Ectodermal cell (in vitro differentiated cells): ENCODE data around the gene FCRL5.
"Not testable (repeated sequence)": the region's sequence is repeated elsewhere in the genome, so short reads cannot be mapped to it uniquely, and the experiment has no call there.

Experiments used
- H3K27ac ChIP-seq: 2 replicates; pipeline ENCODE4 v1.7.0; 2013; ENCODE audit warnings: mild to moderate bottlenecking, low read depth, low read length; ENCODE audit not compliant: insufficient read depth, poor library complexity, severe bottlenecking
- H3K27me3 ChIP-seq: 2 replicates; pipeline ENCODE4 v1.7.0; 2013; ENCODE audit warnings: mild to moderate bottlenecking, low read length; ENCODE audit not compliant: insufficient read depth, control insufficient read depth, poor library complexity, severe bottlenecking
- H3K36me3 ChIP-seq: one replicate; pipeline ENCODE4 v1.7.0; 2013; ENCODE audit warnings: low read length; ENCODE audit not compliant: control insufficient read depth, insufficient read depth
- H3K4me1 ChIP-seq: one replicate; pipeline ENCODE4 v1.7.0; 2013; ENCODE audit warnings: low read length; ENCODE audit not compliant: control insufficient read depth, insufficient read depth
- H3K4me3 ChIP-seq: 2 replicates; pipeline ENCODE4 v1.7.0; 2013; ENCODE audit warnings: low read depth, low read length, control low read depth; ENCODE audit not compliant: insufficient read depth
- H3K9me3 ChIP-seq: 2 replicates; pipeline ENCODE4 v1.7.0; 2013; ENCODE audit warnings: mild to moderate bottlenecking, low read length, moderate library complexity; ENCODE audit not compliant: control insufficient read depth
- WGBS, 2 experiments: methylation state at CpG; one replicate each; pipeline ENCODE4 v1.1.7; 2013; ENCODE audit warnings: missing lambda C conversion rate in 2 of 2; 5-methylcytosine and 5-hydroxymethylcytosine counted together

FCRL5 gene

GRCh38 chr1:157490467-157491165 is 61.7 kb downstream of the FCRL5 start:
- H3K4me1 ChIP-seq: no peaks in the 10 kb centered on the region
- 47 to 52% methylated on average over 12 to 13 of the region's 14 CpGs for WGBS, 2 experiments
- no peak overlapping the region for H3K27ac ChIP-seq
- no peaks in the 10 kb centered on the region for H3K27me3 ChIP-seq
- no peaks in the 10 kb centered on the region for H3K9me3 ChIP-seq
- no peak overlapping the region for H3K4me3 ChIP-seq
- H3K36me3 ChIP-seq: no peaks in the 10 kb centered on the region

- H3K4me3 ChIP-seq: no peak overlapping the region
- no peaks in the 10 kb centered on the region for H3K9me3 ChIP-seq
- no peaks in the 10 kb centered on the region for H3K27me3 ChIP-seq
- no peaks in the 10 kb centered on the region for H3K36me3 ChIP-seq
- H3K4me1 ChIP-seq: no peaks in the 10 kb centered on the region
- WGBS, 2 experiments: 92 to 96% methylated on average over 2 of the region's 2 CpGs
- H3K27ac ChIP-seq: no peak overlapping the region
Observed at GRCh38 chr1:157488156-157488555, 64.2 kb downstream of the FCRL5 start.

- Histone ChIP-seq H3K4me1 (no peaks in the 10 kb centered on the region), H3K9me3 (no peaks in the 10 kb centered on the region), H3K27me3 (no peaks in the 10 kb centered on the region), H3K27ac (no peak overlapping the region), H3K4me3 (no peak overlapping the region), H3K36me3 (no peaks in the 10 kb centered on the region)
- WGBS, 2 experiments: 100% methylated on average over 1 of the region's 1 CpG; no CpG with 5 or more reads in 1 of the 2 experiments
Observed at GRCh38 chr1:157487504-157487903, 64.8 kb downstream of the FCRL5 start.

GRCh38 chr1:157487096-157487495 is 65.2 kb downstream of the FCRL5 start:
- H3K9me3 ChIP-seq: no peaks in the 10 kb centered on the region
- 84 to 88% methylated on average over 2 of the region's 2 CpGs for WGBS, 2 experiments
- H3K27me3 ChIP-seq: no peaks in the 10 kb centered on the region
- no peak overlapping the region for H3K4me3 ChIP-seq
- no peaks in the 10 kb centered on the region for H3K4me1 ChIP-seq
- no peaks in the 10 kb centered on the region for H3K36me3 ChIP-seq
- H3K27ac ChIP-seq: no peak overlapping the region

- WGBS, 2 experiments: 92 to 95% methylated on average over 2 of the region's 2 CpGs
- not testable (repeated sequence) for H3K9me3 ChIP-seq, H3K27ac ChIP-seq, H3K36me3 ChIP-seq, H3K4me1 ChIP-seq, H3K27me3 ChIP-seq, H3K4me3 ChIP-seq
Observed at GRCh38 chr1:157486400-157486799, 65.9 kb downstream of the FCRL5 start.

- H3K9me3 ChIP-seq: no peaks in the 10 kb centered on the region
- 93 to 94% methylated on average over 3 of the region's 3 CpGs for WGBS, 2 experiments
Observed at GRCh38 chr1:157485793-157486192, 66.5 kb downstream of the FCRL5 start.

GRCh38 chr1:157484573-157484972 is 67.7 kb downstream of the FCRL5 start:
- Histone ChIP-seq H3K27ac (no peak overlapping the region), H3K4me3 (no peak overlapping the region), H3K4me1 (no peaks in the 10 kb centered on the region), H3K27me3 (no peaks in the 10 kb centered on the region), H3K36me3 (no peaks in the 10 kb centered on the region), H3K9me3 (no peaks in the 10 kb centered on the region)

More at GRCh38 chr1:157485793-157486192, 66.5 kb downstream of the FCRL5 start:
- Histone ChIP-seq H3K4me3 (no peak overlapping the region), H3K27ac (no peak overlapping the region), H3K36me3 (no peaks in the 10 kb centered on the region), H3K4me1 (no peaks in the 10 kb centered on the region), H3K27me3 (no peaks in the 10 kb centered on the region)

- 91% methylated on average over 2 of the region's 2 CpGs for WGBS, 2 experiments
Observed at GRCh38 chr1:157483635-157484034, 68.7 kb downstream of the FCRL5 start.

GRCh38 chr1:157482717-157483116 is 69.6 kb downstream of the FCRL5 start:
- Histone ChIP-seq H3K27ac (no peak overlapping the region), H3K9me3 (no peaks in the 10 kb centered on the region), H3K27me3 (no peaks in the 10 kb centered on the region), H3K36me3 (no peaks in the 10 kb centered on the region), H3K4me3 (no peak overlapping the region), H3K4me1 (no peaks in the 10 kb centered on the region)
- WGBS, 2 experiments: 88 to 97% methylated on average over 1 to 2 of the region's 2 CpGs

More at GRCh38 chr1:157483635-157484034, 68.7 kb downstream of the FCRL5 start:
- H3K27me3 ChIP-seq: no peaks in the 10 kb centered on the region
- no peaks in the 10 kb centered on the region for H3K4me1 ChIP-seq
- H3K4me3 ChIP-seq: no peak overlapping the region
- no peak overlapping the region for H3K27ac ChIP-seq
- H3K36me3 ChIP-seq: no peaks in the 10 kb centered on the region
- H3K9me3 ChIP-seq: no peaks in the 10 kb centered on the region

GRCh38 chr1:157482174-157482573 is 70.1 kb downstream of the FCRL5 start:
- Histone ChIP-seq H3K27me3 (no peaks in the 10 kb centered on the region), H3K4me3 (no peak overlapping the region), H3K36me3 (no peaks in the 10 kb centered on the region), H3K27ac (no peak overlapping the region), H3K4me1 (no peaks in the 10 kb centered on the region), H3K9me3 (no peaks in the 10 kb centered on the region)

- no peaks in the 10 kb centered on the region for H3K36me3 ChIP-seq
- H3K4me3 ChIP-seq: no peak overlapping the region
- no peaks in the 10 kb centered on the region for H3K9me3 ChIP-seq
- no peaks in the 10 kb centered on the region for H3K27me3 ChIP-seq
- no peaks in the 10 kb centered on the region for H3K4me1 ChIP-seq
- no peak overlapping the region for H3K27ac ChIP-seq
Observed at GRCh38 chr1:157478030-157478429, 74.3 kb downstream of the FCRL5 start.
